Measurements from ENCODE around the gene DCN.

The DCN gene

DNA sequence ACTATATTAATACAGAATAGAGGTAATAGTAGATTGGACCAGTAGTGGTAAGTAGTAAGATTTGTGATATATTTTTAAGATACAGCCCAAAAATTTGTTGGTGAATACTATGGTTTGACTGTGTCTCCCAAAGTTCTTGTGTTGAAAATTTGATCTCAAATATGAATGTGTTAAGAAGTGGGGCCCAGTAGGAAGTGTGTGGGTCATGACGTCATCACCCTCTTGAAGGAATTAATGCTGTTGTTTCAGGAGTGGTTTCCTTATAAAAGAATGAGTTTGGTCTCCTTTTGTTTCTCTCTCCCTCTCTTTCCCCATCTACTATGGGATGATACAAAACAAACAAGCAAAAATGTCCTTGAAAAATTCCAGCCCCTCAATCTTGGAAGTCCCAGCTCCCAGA lies 87.7 kb downstream of the DCN start:
- DNase-seq, result no peak
- H3K9me3 ChIP-seq (ENCODE audit: control insufficient read depth, low read length), result no peaks in the 10 kb centered on the region
- no peak overlapping the region for H3K27ac ChIP-seq (ENCODE audit: insufficient read depth, low read length, poor library complexity, severe bottlenecking)
- no peaks in the 10 kb centered on the region for H3K27me3 ChIP-seq (replicated peaks; ENCODE audit: control insufficient read depth, insufficient read depth, low read length, poor library complexity, severe bottlenecking)
- H3K4me1 ChIP-seq (ENCODE audit: control insufficient read depth, insufficient read depth, low read length, poor library complexity, severe bottlenecking), result no peaks in the 10 kb centered on the region
- H3K4me3 ChIP-seq (ENCODE audit: insufficient read depth, low read depth, low read length, poor library complexity, severe bottlenecking), result no peak overlapping the region
- no peaks in the 10 kb centered on the region for H3K36me3 ChIP-seq (ENCODE audit: control insufficient read depth, insufficient read depth, low read length)

DNA sequence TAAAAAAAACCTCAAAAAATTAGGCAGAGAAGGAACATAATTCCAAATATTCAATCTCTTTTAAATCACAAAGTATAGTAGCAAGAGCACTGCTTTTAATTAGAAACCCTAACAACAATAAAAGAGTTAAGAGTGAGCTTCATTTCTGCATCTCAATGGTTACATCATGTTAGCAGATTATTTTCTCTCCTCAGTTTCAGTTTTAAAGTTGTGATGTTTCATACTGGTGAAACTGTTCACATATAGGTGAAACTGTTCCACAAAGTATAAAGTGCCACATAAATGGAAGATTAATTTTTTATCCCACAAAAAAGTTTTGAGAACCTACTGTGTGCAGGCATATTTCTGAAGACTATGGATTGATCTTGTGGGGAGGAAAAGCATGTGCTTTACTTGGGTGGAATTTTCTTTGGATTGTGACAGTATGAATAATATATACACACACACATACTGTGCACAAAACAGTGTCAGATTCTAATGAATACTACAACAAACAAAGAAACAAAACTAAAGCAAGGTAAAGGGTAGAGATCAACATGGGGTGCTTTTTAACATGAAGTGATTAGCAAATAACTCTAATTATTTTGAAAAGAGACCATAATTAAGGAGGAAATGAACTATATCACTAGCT lies 88.5 kb downstream of the DCN start:
- no peaks in the 10 kb centered on the region for H3K36me3 ChIP-seq (ENCODE audit: control insufficient read depth, insufficient read depth, low read length)
- H3K27me3 ChIP-seq (replicated peaks; ENCODE audit: control insufficient read depth, insufficient read depth, low read length, poor library complexity, severe bottlenecking), result no peaks in the 10 kb centered on the region
- H3K9me3 ChIP-seq (ENCODE audit: control insufficient read depth, low read length), result no peaks in the 10 kb centered on the region
- no peak overlapping the region for H3K27ac ChIP-seq (ENCODE audit: insufficient read depth, low read length, poor library complexity, severe bottlenecking)
- DNase-seq, result no peak
- no peak overlapping the region for H3K4me3 ChIP-seq (ENCODE audit: insufficient read depth, low read depth, low read length, poor library complexity, severe bottlenecking)
- no peaks in the 10 kb centered on the region for H3K4me1 ChIP-seq (ENCODE audit: control insufficient read depth, insufficient read depth, low read length, poor library complexity, severe bottlenecking)

DNA sequence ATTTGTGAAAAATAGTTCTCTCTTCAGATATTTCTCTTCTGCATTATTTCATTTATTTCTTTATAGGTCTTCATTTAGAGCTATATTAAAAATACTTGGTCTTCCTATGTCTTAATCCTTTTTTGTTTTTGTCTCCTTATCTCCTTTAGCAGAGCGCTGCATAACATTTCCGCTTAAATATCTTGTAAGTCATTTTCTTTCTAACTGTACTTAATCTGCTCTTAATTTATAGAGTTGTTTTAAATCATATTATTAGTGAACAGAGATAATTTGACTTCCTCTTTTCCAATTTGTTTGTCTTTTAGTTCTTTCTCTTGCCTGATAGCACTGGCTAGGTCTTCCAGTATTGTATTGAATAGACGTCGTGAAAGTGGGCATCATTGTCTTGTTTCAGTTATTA lies 89.3 kb downstream of the DCN start:
- Histone ChIP-seq H3K36me3 (ENCODE audit: control insufficient read depth, insufficient read depth, low read length) (no peaks in the 10 kb centered on the region), H3K4me1 (ENCODE audit: control insufficient read depth, insufficient read depth, low read length, poor library complexity, severe bottlenecking) (no peaks in the 10 kb centered on the region), H3K27ac (ENCODE audit: insufficient read depth, low read length, poor library complexity, severe bottlenecking) (no peak overlapping the region), H3K4me3 (ENCODE audit: insufficient read depth, low read depth, low read length, poor library complexity, severe bottlenecking) (no peak overlapping the region), H3K27me3 (replicated peaks; ENCODE audit: control insufficient read depth, insufficient read depth, low read length, poor library complexity, severe bottlenecking) (no peaks in the 10 kb centered on the region), H3K9me3 (ENCODE audit: control insufficient read depth, low read length) (no peaks in the 10 kb centered on the region)
- no peak for DNase-seq

DNA sequence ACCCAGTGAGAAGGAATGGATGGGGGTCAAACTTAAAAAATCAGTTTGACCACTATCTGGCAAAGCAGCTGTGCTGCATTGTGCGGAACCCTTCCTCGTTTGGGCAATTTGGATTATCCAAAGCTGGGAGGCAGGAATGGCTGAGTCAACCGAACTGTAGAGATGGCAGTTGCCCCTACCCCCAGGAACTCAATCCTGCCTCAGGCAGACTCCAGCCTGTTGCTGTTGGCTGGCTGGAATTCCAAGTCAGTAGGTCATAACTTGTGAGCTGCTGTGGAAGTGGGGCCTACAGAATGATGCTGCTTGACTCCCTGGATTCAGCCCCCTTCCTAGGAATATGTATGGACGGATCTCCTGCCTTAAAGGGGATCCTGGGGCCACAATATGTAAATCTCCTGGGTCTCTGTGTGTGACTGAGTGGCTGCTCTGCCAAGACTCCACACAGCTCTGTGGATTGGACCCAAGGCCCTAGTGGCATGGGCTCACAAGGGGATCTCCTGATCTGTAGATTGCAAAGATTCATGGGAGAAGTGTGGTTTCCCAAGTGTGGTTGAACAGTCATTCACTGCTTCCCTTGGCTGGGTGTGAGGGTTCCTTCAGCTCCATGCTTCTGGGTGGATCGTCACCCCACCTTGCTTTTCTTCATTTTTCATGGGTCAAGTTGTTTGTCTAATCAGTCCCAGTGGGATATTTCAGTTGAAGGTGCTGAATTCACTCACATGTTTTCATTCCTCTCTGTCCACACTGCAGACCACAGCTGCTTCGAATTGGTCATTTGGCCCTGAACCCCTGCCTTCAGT lies 90.5 kb downstream of the DCN start:
- H3K36me3 ChIP-seq (ENCODE audit: control insufficient read depth, insufficient read depth, low read length), result no peaks in the 10 kb centered on the region
- DNase-seq, result no peak
- H3K27me3 ChIP-seq (replicated peaks; ENCODE audit: control insufficient read depth, insufficient read depth, low read length, poor library complexity, severe bottlenecking), result no peaks in the 10 kb centered on the region
- H3K4me1 ChIP-seq (ENCODE audit: control insufficient read depth, insufficient read depth, low read length, poor library complexity, severe bottlenecking), result no peaks in the 10 kb centered on the region
- no peak overlapping the region for H3K27ac ChIP-seq (ENCODE audit: insufficient read depth, low read length, poor library complexity, severe bottlenecking)
- H3K4me3 ChIP-seq (ENCODE audit: insufficient read depth, low read depth, low read length, poor library complexity, severe bottlenecking), result no peak overlapping the region
- H3K9me3 ChIP-seq (ENCODE audit: control insufficient read depth, low read length), result no peaks in the 10 kb centered on the region

Measured in effector memory CD4-positive, alpha-beta T cell (primary cell).